Measurements from ENCODE around the gene PGM3. TPM values are rescaled to one million over a fixed set of nuclear protein-coding genes. Genes with fewer than 3 reads are reported as not detected.
A peak's percentile ranks its signal among the peaks of the same experiment; 100 is the strongest.

The PGM3 gene
- total RNA-seq, 1 experiment from 2014 or later: 117 TPM

GRCh38 chr6:83138118-83138722 lies 54.8 kb downstream of the PGM3 start:
- CTCF ChIA-PET: interaction anchor here (0.9 to 2.6 kb wide), 3 partner anchors 61 to 73 kb away, joined by 3 to 20 read pairs (median 9); partner anchors contain the start of genes DOP1A and UBE3D
- Mint-ChIP-seq H3K27me3 (ENCODE audit: insufficient read depth, unreplicated experiment) (no peaks in the 10 kb centered on the region), H3K4me3 (ENCODE audit: unreplicated experiment) (no peak overlapping the region), H3K9me3 (ENCODE audit: unreplicated experiment) (no peaks in the 10 kb centered on the region), H3K4me1 (ENCODE audit: insufficient read depth, unreplicated experiment) (no peaks in the 10 kb centered on the region), H3K27ac (ENCODE audit: low read depth, unreplicated experiment) (no peak overlapping the region), H3K36me3 (ENCODE audit: insufficient read depth, unreplicated experiment) (peaks cover 55% of the 10 kb centered on the region)
- intact Hi-C loops (cut with micrococcal nuclease): no loop called here
- POLR2A ChIA-PET: interaction anchor here (0.6 to 1.8 kb wide), 6 partner anchors 18 to 1403 kb away, joined by 3 to 6 read pairs (median 4); partner anchors contain the start of genes DOP1A, PGM3, RWDD2A and UBE3D
- TSS peak; percentile 39 for BruUV-seq (replicated peaks)
- no peak for TF ChIP-seq CTCF (IDR thresholded peaks at IDR 0.05; ENCODE audit: unreplicated experiment)
- no peak for DNase-seq (ENCODE audit: unreplicated experiment)

- Mint-ChIP-seq H3K27me3 (ENCODE audit: insufficient read depth, unreplicated experiment) (no peaks in the 10 kb centered on the region), H3K27ac (ENCODE audit: low read depth, unreplicated experiment) (no peak overlapping the region), H3K4me1 (ENCODE audit: insufficient read depth, unreplicated experiment) (no peaks in the 10 kb centered on the region), H3K9me3 (ENCODE audit: unreplicated experiment) (no peaks in the 10 kb centered on the region), H3K36me3 (ENCODE audit: insufficient read depth, unreplicated experiment) (peaks cover 45% of the 10 kb centered on the region), H3K4me3 (ENCODE audit: unreplicated experiment) (no peak overlapping the region)
- POLR2A ChIA-PET: interaction anchor here (0.6 to 0.7 kb wide), 2 partner anchors 949 to 987 kb away, joined by 3 read pairs; no protein-coding TSS in a partner anchor
- DNase-seq (ENCODE audit: unreplicated experiment): no peak
- no peak for TF ChIP-seq CTCF (IDR thresholded peaks at IDR 0.05; ENCODE audit: unreplicated experiment)
- BruUV-seq (replicated peaks): no TSS peak
- CTCF ChIA-PET: interaction anchor here (0.6 to 3.1 kb wide), 2 partner anchors 66 to 407 kb away, joined by 3 to 23 read pairs; partner anchors contain the start of genes DOP1A and UBE3D
- intact Hi-C loops (cut with micrococcal nuclease): no loop called here
Measured at GRCh38 chr6:83132121-83132520, 60.9 kb downstream of the PGM3 start.

- ChIA-PET POLR2A (no interaction called here), CTCF (no interaction called here)
- no TSS peak for BruUV-seq (replicated peaks)
- TF ChIP-seq CTCF (IDR thresholded peaks at IDR 0.05; ENCODE audit: unreplicated experiment): no peak
- DNase-seq (ENCODE audit: unreplicated experiment): no peak
- H3K4me1 Mint-ChIP-seq (ENCODE audit: insufficient read depth, unreplicated experiment): no peaks in the 10 kb centered on the region
- no peak overlapping the region for H3K27ac Mint-ChIP-seq (ENCODE audit: low read depth, unreplicated experiment)
- no peaks in the 10 kb centered on the region for H3K27me3 Mint-ChIP-seq (ENCODE audit: insufficient read depth, unreplicated experiment)
- H3K36me3 Mint-ChIP-seq (ENCODE audit: insufficient read depth, unreplicated experiment): peaks cover 69% of the 10 kb centered on the region
- no peaks in the 10 kb centered on the region for H3K9me3 Mint-ChIP-seq (ENCODE audit: unreplicated experiment)
- no peak overlapping the region for H3K4me3 Mint-ChIP-seq (ENCODE audit: unreplicated experiment)
- intact Hi-C loops (cut with micrococcal nuclease): no loop called here
Measured at GRCh38 chr6:83127976-83128375, 65.1 kb downstream of the PGM3 start.

GRCh38 chr6:83127258-83127657 lies 65.8 kb downstream of the PGM3 start:
- H3K4me3 Mint-ChIP-seq (ENCODE audit: unreplicated experiment): no peak overlapping the region

More at GRCh38 chr6:83127258-83127657, 65.8 kb downstream of the PGM3 start:
- no peak for TF ChIP-seq CTCF (IDR thresholded peaks at IDR 0.05; ENCODE audit: unreplicated experiment)
- ChIA-PET CTCF (interaction anchor here (0.7 to 1.5 kb wide), 3 partner anchors 11 to 62 kb away, joined by 3 read pairs; partner anchors contain the start of gene UBE3D), POLR2A (interaction anchor here (1.3 kb wide), 1 partner anchor 9 kb away, joined by 3 read pairs; no protein-coding TSS in a partner anchor)
- no TSS peak for BruUV-seq (replicated peaks)
- Mint-ChIP-seq H3K4me1 (ENCODE audit: insufficient read depth, unreplicated experiment) (no peaks in the 10 kb centered on the region), H3K9me3 (ENCODE audit: unreplicated experiment) (no peaks in the 10 kb centered on the region), H3K36me3 (ENCODE audit: insufficient read depth, unreplicated experiment) (peaks cover 74% of the 10 kb centered on the region), H3K27ac (ENCODE audit: low read depth, unreplicated experiment) (no peak overlapping the region), H3K27me3 (ENCODE audit: insufficient read depth, unreplicated experiment) (no peaks in the 10 kb centered on the region)
- DNase-seq (ENCODE audit: unreplicated experiment): no peak
- intact Hi-C loops (cut with micrococcal nuclease): no loop called here
